KMS-11 (cell line): Measurements from ENCODE around the gene MEGF6.

ENCODE experiments used
- H2AFZ ChIP-seq: fragments of 200-600 bp; sonication (generic); 2 replicates; pipeline ENCODE4 v1.6.1; 2016; ENCODE audit warnings: antibody characterized with exemption, mixed run types, low read depth
- H3K27ac ChIP-seq: fragments of 200-600 bp; sonication (generic); 2 replicates; pipeline ENCODE4 v1.6.1; 2016; ENCODE audit warnings: mild to moderate bottlenecking, mixed run types
- H3K27me3 ChIP-seq: fragments of 200-600 bp; sonication (generic); 2 replicates; pipeline ENCODE4 v1.6.1; 2017; ENCODE audit warnings: mild to moderate bottlenecking, low read depth, mixed run types, moderate library complexity; ENCODE audit not compliant: insufficient read depth
- H3K36me3 ChIP-seq: fragments of 200-600 bp; sonication (generic); 2 replicates; pipeline ENCODE4 v1.6.1; 2017; ENCODE audit warnings: mild to moderate bottlenecking, mixed run types; ENCODE audit not compliant: insufficient read depth
- H3K4me1 ChIP-seq: fragments of 200-600 bp; sonication (generic); 2 replicates; pipeline ENCODE4 v1.6.1; 2016; ENCODE audit warnings: mild to moderate bottlenecking, low read depth, mixed run types; ENCODE audit not compliant: poor library complexity, severe bottlenecking
- H3K4me2 ChIP-seq: fragments of 200-600 bp; sonication (generic); 2 replicates; pipeline ENCODE4 v1.7.0; 2016; ENCODE audit warnings: mild to moderate bottlenecking, mixed run types
- H3K4me3 ChIP-seq: fragments of 200-600 bp; sonication (generic); IDR thresholded peaks from 2 replicates; pipeline ENCODE4 v1.6.1; 2017; ENCODE audit warnings: low read depth, low read length, mixed read lengths; ENCODE audit not compliant: insufficient read depth
- H3K79me2 ChIP-seq: fragments of 200-600 bp; sonication (generic); 2 replicates; pipeline ENCODE4 v1.6.1; 2016; ENCODE audit warnings: low read depth, mixed run types; ENCODE audit not compliant: insufficient read depth
- H3K9ac ChIP-seq: fragments of 200-600 bp; sonication (generic); 2 replicates; pipeline ENCODE4 v1.6.1; 2016; ENCODE audit warnings: mild to moderate bottlenecking, mixed run types
- H4K20me1 ChIP-seq: fragments of 200-600 bp; sonication (generic); 2 replicates; pipeline ENCODE4 v1.6.1; 2016; ENCODE audit warnings: mild to moderate bottlenecking, mixed run types; ENCODE audit not compliant: insufficient read depth
- TF ChIP-seq, protein P1 (sequence below): fragments of 200-600 bp; sonication (generic); conservative IDR thresholded peaks from 2 replicates; pipeline ENCODE4 v1.6.1; 2017; ENCODE audit warnings: low read depth, mild to moderate bottlenecking, antibody characterized with exemption, low read length, moderate library complexity, mixed read lengths

Gene MEGF6

GRCh38 chr1:3473381-3473844 is 137.9 kb downstream of the MEGF6 start:
- Histone ChIP-seq H3K9ac (no peak overlapping the region), H3K79me2 (no peaks in the 10 kb centered on the region), H3K36me3 (no peaks in the 10 kb centered on the region), H3K4me1 (no peaks in the 10 kb centered on the region), H3K4me2 (no peak overlapping the region), H3K27me3 (peaks cover 40% of the 10 kb centered on the region), H3K4me3 (no peak overlapping the region), H4K20me1 (no peaks in the 10 kb centered on the region), H2AFZ (no peak overlapping the region), H3K27ac (no peak overlapping the region)
- TF ChIP-seq, protein P1, sequence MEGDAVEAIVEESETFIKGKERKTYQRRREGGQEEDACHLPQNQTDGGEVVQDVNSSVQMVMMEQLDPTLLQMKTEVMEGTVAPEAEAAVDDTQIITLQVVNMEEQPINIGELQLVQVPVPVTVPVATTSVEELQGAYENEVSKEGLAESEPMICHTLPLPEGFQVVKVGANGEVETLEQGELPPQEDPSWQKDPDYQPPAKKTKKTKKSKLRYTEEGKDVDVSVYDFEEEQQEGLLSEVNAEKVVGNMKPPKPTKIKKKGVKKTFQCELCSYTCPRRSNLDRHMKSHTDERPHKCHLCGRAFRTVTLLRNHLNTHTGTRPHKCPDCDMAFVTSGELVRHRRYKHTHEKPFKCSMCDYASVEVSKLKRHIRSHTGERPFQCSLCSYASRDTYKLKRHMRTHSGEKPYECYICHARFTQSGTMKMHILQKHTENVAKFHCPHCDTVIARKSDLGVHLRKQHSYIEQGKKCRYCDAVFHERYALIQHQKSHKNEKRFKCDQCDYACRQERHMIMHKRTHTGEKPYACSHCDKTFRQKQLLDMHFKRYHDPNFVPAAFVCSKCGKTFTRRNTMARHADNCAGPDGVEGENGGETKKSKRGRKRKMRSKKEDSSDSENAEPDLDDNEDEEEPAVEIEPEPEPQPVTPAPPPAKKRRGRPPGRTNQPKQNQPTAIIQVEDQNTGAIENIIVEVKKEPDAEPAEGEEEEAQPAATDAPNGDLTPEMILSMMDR: no peak

DNA sequence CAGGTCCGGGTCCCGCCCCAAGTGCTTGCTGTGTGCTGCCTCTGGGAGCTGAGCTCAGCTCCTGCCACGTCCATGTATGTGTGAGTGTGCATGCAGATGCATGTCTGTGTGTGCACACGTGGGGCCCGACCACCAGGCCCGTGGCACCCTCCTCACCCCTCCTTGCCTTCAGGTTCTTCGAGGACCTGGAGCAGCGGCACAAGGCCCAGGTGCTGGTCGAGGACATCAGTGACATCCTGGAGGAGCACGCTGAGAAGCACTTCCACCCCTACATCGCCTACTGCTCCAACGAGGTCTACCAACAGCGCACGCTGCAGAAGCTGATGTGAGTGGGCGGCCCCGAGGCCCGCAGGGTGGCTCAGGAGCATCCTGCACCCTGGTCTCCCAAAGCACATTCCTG is 138.4 kb downstream of the MEGF6 start:
- TF ChIP-seq, protein P1: no peak
- H3K9ac ChIP-seq: no peak overlapping the region
- H2AFZ ChIP-seq: no peak overlapping the region

DNA sequence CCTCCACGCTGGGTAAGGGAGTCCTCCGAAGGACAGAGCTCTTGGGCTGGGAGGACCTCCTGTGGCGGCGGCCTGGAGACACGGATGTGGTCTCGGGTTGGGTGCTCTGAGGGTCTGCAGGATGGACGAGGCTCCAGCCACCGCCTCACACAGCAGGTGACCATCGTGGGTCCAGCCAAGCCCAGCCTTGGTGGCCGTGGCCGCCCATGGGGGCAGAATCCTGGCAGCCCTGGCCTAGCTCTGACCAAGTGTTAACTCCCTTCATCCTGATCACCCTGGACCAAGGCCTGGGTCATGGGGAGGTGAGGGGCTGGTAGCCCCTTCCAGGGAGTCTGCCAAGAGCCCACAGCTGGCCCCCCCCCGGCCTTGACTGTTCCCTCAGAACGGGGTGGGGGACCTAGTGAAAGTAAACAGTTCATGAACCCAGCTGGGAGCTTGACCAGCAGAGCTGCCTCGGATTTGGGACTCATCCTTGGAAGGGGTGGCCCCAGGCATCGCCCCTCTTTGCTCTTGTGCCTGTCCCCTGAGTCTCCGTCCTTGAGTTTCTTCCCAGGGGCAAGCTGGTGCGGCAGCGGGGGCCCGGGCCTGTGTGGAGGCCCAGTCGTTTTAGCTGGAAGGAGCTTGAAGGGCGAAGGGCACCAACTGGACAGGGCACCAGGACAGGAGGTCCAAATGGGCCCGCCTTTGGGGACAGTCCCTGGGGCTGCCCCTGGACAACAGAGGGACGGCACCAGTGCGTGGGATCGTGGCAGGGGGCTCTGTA is 139.0 kb downstream of the MEGF6 start:
- no peak overlapping the region for H3K4me3 ChIP-seq
- H3K4me1 ChIP-seq: no peaks in the 10 kb centered on the region
- no peak overlapping the region for H2AFZ ChIP-seq
- no peaks in the 10 kb centered on the region for H3K36me3 ChIP-seq
- no peaks in the 10 kb centered on the region for H3K79me2 ChIP-seq
- H3K27me3 ChIP-seq: peaks cover 43% of the 10 kb centered on the region
- no peak overlapping the region for H3K9ac ChIP-seq
- H3K27ac ChIP-seq: no peak overlapping the region
- H3K4me2 ChIP-seq: no peak overlapping the region
- no peaks in the 10 kb centered on the region for H4K20me1 ChIP-seq
- TF ChIP-seq, protein P1: no peak

More for the DNA sequence above, 138.4 kb downstream of the MEGF6 start:
- no peak overlapping the region for H3K4me2 ChIP-seq
- peaks cover 39% of the 10 kb centered on the region for H3K27me3 ChIP-seq
- no peaks in the 10 kb centered on the region for H3K4me1 ChIP-seq
- no peaks in the 10 kb centered on the region for H3K36me3 ChIP-seq
- no peaks in the 10 kb centered on the region for H3K79me2 ChIP-seq
- H3K4me3 ChIP-seq: no peak overlapping the region
- no peaks in the 10 kb centered on the region for H4K20me1 ChIP-seq
- H3K27ac ChIP-seq: no peak overlapping the region

- TF ChIP-seq, protein P1: no peak
- no peaks in the 10 kb centered on the region for H3K36me3 ChIP-seq
- no peaks in the 10 kb centered on the region for H3K79me2 ChIP-seq
- no peak overlapping the region for H3K27ac ChIP-seq
- H3K27me3 ChIP-seq: peaks cover 49% of the 10 kb centered on the region
- no peaks in the 10 kb centered on the region for H4K20me1 ChIP-seq
- H3K4me3 ChIP-seq: no peak overlapping the region
- no peak overlapping the region for H3K4me2 ChIP-seq
- no peaks in the 10 kb centered on the region for H3K4me1 ChIP-seq
- no peak overlapping the region for H2AFZ ChIP-seq
- H3K9ac ChIP-seq: no peak overlapping the region
Observed at GRCh38 chr1:3471356-3472087, 139.8 kb downstream of the MEGF6 start.
